DLD1 (cell line): ENCODE data around the gene TEKT5.
"Not testable (repeated sequence)": the region's sequence is repeated elsewhere in the genome, so short reads cannot be mapped to it uniquely, and the experiment has no call there.

Experiments used
- in situ Hi-C: cut with HindIII; loops from 2 replicates; pipeline ENCODE4 v1.10.0; 2017; ENCODE audit warnings: low sequenced_read_pairs

TEKT5 gene

DNA sequence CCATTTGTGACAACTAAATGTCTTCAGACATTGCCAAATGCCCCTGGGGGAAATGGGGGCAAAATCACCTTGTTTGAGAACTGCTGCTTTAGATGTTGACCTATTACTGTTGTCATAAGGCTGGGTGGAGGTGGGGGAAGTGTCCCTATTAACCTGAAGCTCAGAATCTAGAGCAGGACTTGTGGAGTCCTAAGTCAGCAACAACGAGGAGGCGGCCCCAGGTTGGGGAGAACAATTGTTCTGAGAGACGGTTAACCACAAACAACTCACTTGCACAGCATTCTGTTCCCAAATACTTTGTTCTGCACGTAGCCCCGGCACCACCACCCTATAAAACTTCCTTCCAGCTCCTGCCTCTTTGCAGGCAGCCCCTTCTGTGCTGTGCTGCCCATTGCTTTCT is 32.5 kb downstream of the TEKT5 start:
- in situ Hi-C loops: loop anchor here (10.0 kb wide), 1 partner anchor 83 kb away; the partner anchor contains the start of gene NUBP1

DNA sequence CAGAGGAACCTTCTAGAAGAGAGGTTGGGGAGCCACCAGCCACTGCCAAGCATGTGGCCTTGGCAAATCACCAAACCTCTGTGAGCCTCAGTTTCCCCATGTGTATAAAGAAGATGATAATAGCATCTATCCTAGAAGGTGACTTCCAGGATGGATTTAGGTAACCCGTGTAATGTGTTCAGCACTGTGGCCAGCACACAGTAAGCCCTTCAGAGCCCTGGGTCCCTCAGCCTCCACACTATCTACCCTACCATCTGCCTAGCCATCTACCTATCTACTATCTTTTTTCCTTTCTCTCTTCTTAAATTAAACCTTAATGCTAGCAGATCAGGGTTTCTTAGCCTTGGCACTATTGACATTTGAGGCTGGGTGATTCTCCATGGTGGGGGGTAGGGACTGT is 33.0 kb downstream of the TEKT5 start:
- in situ Hi-C loops: loop anchor here (10.0 kb wide), 1 partner anchor 83 kb away; the partner anchor contains the start of gene NUBP1

GRCh38 chr16:10660950-10661635 is 33.6 kb downstream of the TEKT5 start:
- in situ Hi-C loops: loop anchor here (10.0 kb wide), 1 partner anchor 84 kb away; the partner anchor contains the start of gene NUBP1

DNA sequence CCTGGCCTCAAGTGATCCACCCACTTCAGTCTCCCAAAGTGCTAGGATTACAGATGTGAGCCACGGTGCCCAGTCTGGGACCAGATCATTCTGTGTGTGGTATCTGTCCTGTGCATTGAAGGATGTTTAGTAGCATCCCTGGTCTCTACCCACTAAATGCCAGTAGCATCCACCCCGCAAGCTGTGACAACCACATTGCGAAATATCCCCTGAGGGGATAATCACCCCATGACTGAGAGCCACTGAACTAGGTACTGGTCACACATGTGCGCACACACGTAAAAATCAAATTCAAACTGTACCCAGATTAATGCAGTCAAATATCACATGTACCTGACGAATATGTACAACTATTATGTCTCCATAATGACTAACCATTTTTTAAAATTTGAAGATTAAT is 35.8 kb downstream of the TEKT5 start:
- in situ Hi-C loops: no loop called here

DNA sequence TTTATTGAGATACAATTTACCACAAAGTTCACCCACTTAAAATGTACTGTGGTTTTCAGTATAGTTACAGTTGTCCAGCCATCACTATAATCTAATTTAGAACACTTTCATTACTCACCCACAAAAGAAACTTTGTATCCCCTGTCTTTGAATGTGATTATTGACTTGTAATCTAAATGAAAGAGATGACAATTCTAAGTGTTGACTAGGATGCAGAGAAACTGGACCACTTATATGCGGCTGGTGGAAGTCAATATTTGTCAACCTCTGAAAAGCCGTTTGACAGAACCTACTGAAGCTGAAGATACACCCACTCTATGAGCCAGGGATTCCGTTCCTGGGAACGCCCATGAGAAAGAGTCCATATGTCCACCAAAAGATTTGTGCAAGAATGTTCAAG is 36.8 kb downstream of the TEKT5 start:
- in situ Hi-C loops: no loop called here

- in situ Hi-C loops: no loop called here
Measured at GRCh38 chr16:10656618-10657017, 38.1 kb downstream of the TEKT5 start.

GRCh38 chr16:10655415-10655977 is 39.2 kb downstream of the TEKT5 start:
- in situ Hi-C loops: no loop called here

GRCh38 chr16:10654592-10655414 is 39.9 kb downstream of the TEKT5 start:
- in situ Hi-C loops: loop anchor here (5.0 kb wide), 1 partner anchor 78 kb away; no protein-coding TSS in a partner anchor

GRCh38 chr16:10652730-10653590 is 41.8 kb downstream of the TEKT5 start:
- in situ Hi-C loops: loop anchor here (5.0 kb wide), 1 partner anchor 76 kb away; no protein-coding TSS in a partner anchor

GRCh38 chr16:10649098-10649497 is 45.6 kb downstream of the TEKT5 start:
- in situ Hi-C loops: not testable (repeated sequence)

GRCh38 chr16:10647721-10648296 is 46.9 kb downstream of the TEKT5 start:
- in situ Hi-C loops: no loop called here

- in situ Hi-C loops: no loop called here
Measured at GRCh38 chr16:10647264-10647720, 47.4 kb downstream of the TEKT5 start.

GRCh38 chr16:10646581-10647263 is 48.0 kb downstream of the TEKT5 start:
- in situ Hi-C loops: no loop called here

DNA sequence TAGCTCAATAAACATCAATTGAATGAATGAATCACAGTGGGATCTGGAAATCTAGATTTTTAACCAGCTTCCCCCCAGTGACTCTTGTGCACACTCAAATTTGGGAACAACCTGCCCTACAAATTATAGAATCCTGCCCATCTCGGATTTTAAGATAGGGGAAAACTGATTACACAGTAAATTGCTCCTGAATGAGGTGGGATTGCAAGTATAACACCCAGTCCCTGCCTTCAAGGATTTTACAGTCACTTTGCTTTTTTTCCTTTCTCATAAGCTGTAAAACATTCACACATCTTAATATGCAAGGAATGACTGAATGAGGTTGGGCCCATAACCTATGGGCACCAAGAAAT is 48.5 kb downstream of the TEKT5 start:
- in situ Hi-C loops: no loop called here

GRCh38 chr16:10644092-10644491 is 50.6 kb downstream of the TEKT5 start:
- in situ Hi-C loops: no loop called here

- in situ Hi-C loops: no loop called here
Measured at GRCh38 chr16:10642964-10643363, 51.8 kb downstream of the TEKT5 start.

GRCh38 chr16:10641953-10642949 is 52.5 kb downstream of the TEKT5 start:
- in situ Hi-C loops: no loop called here

- in situ Hi-C loops: no loop called here
Measured at GRCh38 chr16:10641555-10641952, 53.2 kb downstream of the TEKT5 start.
